H1 (cell line): ENCODE results near the gene RNASEH2C. TPM values are rescaled to one million over a fixed set of nuclear protein-coding genes. Genes with fewer than 3 reads are reported as not detected.

ENCODE experiments used
- CTCF ChIA-PET: fragments of 300-600 bp; sonication (Branson Sonifier 250); formaldehyde crosslinking; loops from one replicate; lab custom pipeline; 2021; ENCODE audit not compliant: partially characterized antibody; lab: Charles Lee
- POLR2A ChIA-PET: fragments of 300-600 bp; sonication (Branson Sonifier 250); formaldehyde crosslinking; loops from one replicate; lab custom pipeline; 2021; ENCODE audit warnings: inconsistent platforms; ENCODE audit not compliant: partially characterized antibody; lab: Charles Lee
- DNase-seq, 2 experiments: peaks; one replicate each; pipeline versions ENCODE4 v3.0.0 to v3.0.0-alpha.2; 2010 to 2022; ENCODE audit warnings: low spot score in 2 of 2, low read depth in 1 of 2, mixed read lengths in 1 of 2
- FAIRE-seq: peaks from 2 replicates; lab custom pipeline; 2011; peaks lifted over from hg19 to GRCh38; lab: Jason Lieb, UNC
- H2AFZ ChIP-seq: 2 replicates; pipeline ENCODE4 v1.8.1; 2012; ENCODE audit warnings: low read length, inconsistent platforms
- H2AK5ac ChIP-seq: 2 replicates; pipeline ENCODE4 v1.6.1; 2013; ENCODE audit warnings: low read depth, low read length
- H2BK120ac ChIP-seq: replicated peaks from 2 replicates; pipeline ENCODE3; 2013; ENCODE audit warnings: low read depth, low read length, inconsistent platforms
- H2BK12ac ChIP-seq: 2 replicates; pipeline ENCODE4 v1.6.1; 2013; ENCODE audit warnings: low read depth, low read length
- H2BK15ac ChIP-seq: 2 replicates; pipeline ENCODE4 v1.6.1; 2013; ENCODE audit warnings: low read length
- H2BK20ac ChIP-seq: 2 replicates; pipeline ENCODE4 v1.6.1; 2013; ENCODE audit warnings: low read length
- H2BK5ac ChIP-seq: 2 replicates; pipeline ENCODE4 v1.6.1; 2013; ENCODE audit warnings: low read depth, low read length
- H3K14ac ChIP-seq: 2 replicates; pipeline ENCODE4 v1.6.1; 2013; ENCODE audit warnings: inconsistent platforms; ENCODE audit not compliant: insufficient read length
- H3K18ac ChIP-seq: 2 replicates; pipeline ENCODE4 v1.6.1; 2013; ENCODE audit warnings: low read length; ENCODE audit errors: extremely low read depth
- H3K23ac ChIP-seq: 2 replicates; pipeline ENCODE4 v1.6.1; 2013; ENCODE audit warnings: inconsistent platforms; ENCODE audit not compliant: insufficient read length
- H3K23me2 ChIP-seq: 2 replicates; pipeline ENCODE4 v1.6.1; 2013; ENCODE audit warnings: low read depth, low read length
- H3K27ac ChIP-seq: 2 replicates; pipeline ENCODE4 v1.6.1; 2011; ENCODE audit warnings: low read depth, low read length, inconsistent platforms
- H3K27me3 ChIP-seq, 4 experiments: replicated peaks in 1 of 4; 1 replicate in 1 of 4; 2 replicates in 3 of 4; pipeline versions ENCODE4 v1.6.1 to v1.8.1; 2011 to 2013; ENCODE audit warnings: low read length in 3 of 4, mild to moderate bottlenecking in 3 of 4, inconsistent platforms in 2 of 4, mixed read lengths in 2 of 4, moderate library complexity in 1 of 4; ENCODE audit not compliant: control insufficient read depth in 3 of 4, insufficient read depth in 3 of 4; ENCODE audit errors: extremely low read depth in 1 of 4
- H3K36me3 ChIP-seq, 4 experiments: 2 replicates each; pipeline versions ENCODE4 v1.6.1 to v1.8.1; 2011 to 2013; ENCODE audit warnings: mild to moderate bottlenecking in 4 of 4, low read length in 3 of 4, moderate library complexity in 2 of 4, control low read depth in 1 of 4, inconsistent platforms in 1 of 4; ENCODE audit not compliant: insufficient read depth in 4 of 4, control insufficient read depth in 2 of 4
- H3K4ac ChIP-seq: replicated peaks from 2 replicates; pipeline ENCODE3; 2013; ENCODE audit warnings: low read length, low read depth, mixed read lengths, inconsistent platforms; ENCODE audit not compliant: insufficient read length
- H3K4me1 ChIP-seq, 4 experiments: replicated peaks in 1 of 4; 1 replicate in 1 of 4; 2 replicates in 3 of 4; pipeline versions ENCODE4 v1.6.1 to v1.8.1; 2011 to 2013; ENCODE audit warnings: low read length in 3 of 4, inconsistent platforms in 2 of 4, mixed read lengths in 1 of 4; ENCODE audit not compliant: insufficient read depth in 4 of 4, control insufficient read depth in 3 of 4
- H3K4me2 ChIP-seq, 2 experiments: 2 replicates each; pipeline versions ENCODE4 v1.6.1 to v1.8.1; 2011 to 2013; ENCODE audit warnings: low read depth in 2 of 2, low read length in 2 of 2, control low read depth in 1 of 2, inconsistent platforms in 1 of 2, mild to moderate bottlenecking in 1 of 2; ENCODE audit not compliant: insufficient read depth in 1 of 2
- H3K4me3 ChIP-seq, 4 experiments: fragments of 200-600, 300-600 bp in 1 of 4; sonication (generic), shearing (Covaris generic), sonication (Bioruptor Twin) in 1 of 4; 2 replicates each; pipeline versions ENCODE4 v1.5.1 to v1.8.1; 2011 to 2016; ENCODE audit warnings: low read length in 4 of 4, low read depth in 3 of 4, control low read depth in 2 of 4, inconsistent platforms in 2 of 4, mild to moderate bottlenecking in 2 of 4, mixed read lengths in 1 of 4, moderate library complexity in 1 of 4; ENCODE audit not compliant: insufficient read depth in 2 of 4; ENCODE audit errors: extremely low read depth in 1 of 4
- H3K56ac ChIP-seq: replicated peaks from 2 replicates; pipeline ENCODE3; 2013; ENCODE audit warnings: low read depth, mild to moderate bottlenecking, mixed read lengths, low read length, inconsistent platforms; ENCODE audit not compliant: insufficient read length
- H3K79me1 ChIP-seq: 2 replicates; pipeline ENCODE4 v1.6.1; 2013; ENCODE audit warnings: low read depth, low read length, control low read depth
- H3K79me2 ChIP-seq, 2 experiments: 2 replicates each; pipeline versions ENCODE4 v1.6.1 to v1.8.1; 2012 to 2013; ENCODE audit warnings: low read length in 2 of 2, mild to moderate bottlenecking in 2 of 2, inconsistent platforms in 1 of 2; ENCODE audit not compliant: insufficient read depth in 2 of 2, control insufficient read depth in 1 of 2
- H3K9ac ChIP-seq, 4 experiments: replicated peaks in 1 of 4; 1 replicate in 1 of 4; 2 replicates in 3 of 4; pipeline versions ENCODE4 v1.6.1 to v1.8.1; 2011 to 2013; ENCODE audit warnings: low read depth in 3 of 4, low read length in 3 of 4, control low read depth in 2 of 4, mild to moderate bottlenecking in 2 of 4, moderate library complexity in 2 of 4, inconsistent platforms in 1 of 4; ENCODE audit errors: extremely low read depth in 1 of 4
- H3K9me3 ChIP-seq, 2 experiments: 2 replicates each; pipeline versions ENCODE4 v1.6.1 to v1.8.1; 2012 to 2013; ENCODE audit warnings: mild to moderate bottlenecking in 2 of 2, moderate library complexity in 2 of 2, control low read depth in 1 of 2, inconsistent platforms in 1 of 2, low read depth in 1 of 2, low read length in 1 of 2, mixed read lengths in 1 of 2; ENCODE audit not compliant: insufficient read depth in 2 of 2
- H4K20me1 ChIP-seq, 2 experiments: replicated peaks in 1 of 2; 2 replicates each; pipeline versions ENCODE3 to v1.8.1; 2011 to 2013; ENCODE audit warnings: inconsistent platforms in 2 of 2, low read length in 2 of 2, mild to moderate bottlenecking in 1 of 2; ENCODE audit not compliant: insufficient read depth in 2 of 2, control insufficient read depth in 1 of 2
- H4K5ac ChIP-seq: 2 replicates; pipeline ENCODE4 v1.6.1; 2013; ENCODE audit warnings: low read length, low read depth, mixed read lengths, inconsistent platforms; ENCODE audit not compliant: insufficient read length
- H4K8ac ChIP-seq: 2 replicates; pipeline ENCODE4 v1.8.0; 2013; ENCODE audit warnings: mild to moderate bottlenecking, moderate library complexity, low read length, inconsistent platforms; ENCODE audit not compliant: insufficient read depth; ENCODE audit errors: extremely low read depth
- H4K91ac ChIP-seq: replicated peaks from 2 replicates; pipeline ENCODE3; 2013; ENCODE audit warnings: low read length, mixed read lengths, inconsistent platforms; ENCODE audit not compliant: insufficient read length
- CTCF ChIP-seq, 3 experiments: IDR thresholded peaks; 1 replicate in 2 of 3; 2 replicates in 1 of 3; pipeline versions ENCODE4 v1.5.1 to v1.6.1; 2011; ENCODE audit warnings: low read length in 3 of 3, mild to moderate bottlenecking in 3 of 3, inconsistent platforms in 2 of 3, low read depth in 1 of 3, moderate library complexity in 1 of 3; ENCODE audit not compliant: insufficient read depth in 1 of 3; ENCODE audit errors: control extremely low read depth in 1 of 3
- E2F6 ChIP-seq: IDR thresholded peaks from 2 replicates; pipeline ENCODE4 v1.6.1; 2012; ENCODE audit warnings: inconsistent platforms
- JUND ChIP-seq: IDR thresholded peaks from 2 replicates; pipeline ENCODE4 v1.6.1; 2011; ENCODE audit warnings: mild to moderate bottlenecking, improper control_type of control experiment, low read length
- MAFK ChIP-seq: IDR thresholded peaks from 2 replicates; pipeline ENCODE4 v1.6.1; 2012; ENCODE audit warnings: low read depth, mild to moderate bottlenecking, improper control_type of control experiment, low read length
- MAX ChIP-seq: IDR thresholded peaks from 2 replicates; pipeline ENCODE4 v1.6.1; 2012; ENCODE audit warnings: inconsistent platforms
- SP2 ChIP-seq: IDR thresholded peaks from 2 replicates; pipeline ENCODE4 v1.6.1; 2012; ENCODE audit warnings: mild to moderate bottlenecking, low read length, inconsistent platforms
- SUZ12 ChIP-seq: fragments of 200-600 bp; sonication (generic); IDR thresholded peaks from 2 replicates; pipeline ENCODE4 v1.6.1; 2012; ENCODE audit warnings: mild to moderate bottlenecking, inconsistent platforms, low read length, moderate library complexity, mixed read lengths
- TAF1 ChIP-seq: IDR thresholded peaks from 2 replicates; pipeline ENCODE4 v1.6.1; 2011; ENCODE audit warnings: mild to moderate bottlenecking, low read depth, low read length
- TAF7 ChIP-seq: optimal IDR thresholded peaks from 2 replicates; pipeline ENCODE3; 2011; ENCODE audit warnings: low read depth, mild to moderate bottlenecking, inconsistent platforms, low read length, moderate library complexity, borderline replicate concordance
- WGBS, 2 experiments: shearing (Covaris generic) in 1 of 2; methylation state at CpG; one replicate each; pipeline versions ENCODE4 v1.1.6 to v1.1.7; 2013 to 2015; ENCODE audit warnings: low lambda C conversion rate in 2 of 2, mixed read lengths in 2 of 2, inconsistent platforms in 1 of 2, low coverage in 1 of 2, missing lambda C conversion rate in 1 of 2; ENCODE audit not compliant: insufficient replicate concordance in 2 of 2, insufficient coverage in 1 of 2, insufficient read length in 1 of 2; ENCODE audit errors: extremely low coverage in 1 of 2, missing lambda C conversion rate in 1 of 2; 5-methylcytosine and 5-hydroxymethylcytosine counted together
- polyA plus RNA-seq, 7 experiments: library from polyadenylated mRNA; depleted of rRNA in 3 of 7; stranded (reverse) in 5 of 7; unstranded in 2 of 7; fragments of >200 nt in 5 of 7; fragments of 200-250 nt in 2 of 7; gene quantifications; 1 replicate in 5 of 7; 2 replicates in 1 of 7; 4 replicates in 1 of 7; pipeline versions ENCODE4 v1.2.1 to v1.2.3, GENCODE V29; 2011 to 2013; ENCODE audit warnings: missing spikeins in 2 of 7, mixed read lengths in 2 of 7
- total RNA-seq: library from RNA; stranded (reverse); fragmentation: NEBNext Ultra II Directional; extraction: Animal tissue kit (Norgen Biotek cat#: 25700); gene quantifications from 2 replicates; pipeline ENCODE4 v1.2.1, GENCODE V29; 2021

The RNASEH2C gene
- total and polyA plus RNA-seq, 2 of the 8 experiments (the other 6 are each of a cell fraction or from before 2014, with no cell fraction given), result 40.2 to 60.3 TPM

GRCh38 chr11:65743681-65744025 lies 23.1 kb upstream of the RNASEH2C start:
- Histone ChIP-seq H2BK20ac (no peak overlapping the region), H3K18ac (no peak overlapping the region), H3K4me1 (no peaks in the 10 kb centered on the region), H3K27me3 (peaks cover 0 to 2% (median 0%) of the 10 kb centered on the region in 4 experiments; a peak in 1 of 7 replicates), H3K36me3 (no peaks in the 10 kb centered on the region; a peak in 1 of 8 replicates), H3K4me3 (no peak overlapping the region), H3K56ac (no peak overlapping the region), H3K27ac (no peak overlapping the region), H3K9ac (no peak overlapping the region), H2BK12ac (no peak overlapping the region), H3K4ac (no peak overlapping the region), H2AK5ac (no peak overlapping the region), H3K79me1 (no peaks in the 10 kb centered on the region), H2BK15ac (no peak overlapping the region), H3K23ac (no peak overlapping the region), H4K20me1 (no peaks in the 10 kb centered on the region), H4K91ac (no peak overlapping the region), H3K4me2 (no peak overlapping the region), H2BK5ac (no peak overlapping the region), H3K9me3 (peaks cover 3 to 19% of the 10 kb centered on the region in 2 experiments; a peak in 3 of 4 replicates), H3K23me2 (no peaks in the 10 kb centered on the region), H4K8ac (no peak overlapping the region), H3K14ac (no peak overlapping the region), H2BK120ac (no peak overlapping the region), H2AFZ (no peak overlapping the region), H4K5ac (no peak overlapping the region), H3K79me2 (no peaks in the 10 kb centered on the region)
- ChIA-PET CTCF (interaction anchor here (0.6 to 2.2 kb wide), 9 partner anchors 16 to 100 kb away, joined by 3 to 8 read pairs (median 4); no protein-coding TSS in a partner anchor), POLR2A (interaction anchor here (0.9 kb wide), 1 partner anchor 23 kb away, joined by 3 read pairs; the partner anchor contains the start of gene RNASEH2C)
- WGBS, 2 experiments, result 89% methylated on average over 10 of the region's 10 CpGs; no CpG with 5 or more reads in 1 of the 2 experiments
- FAIRE-seq (no peak), DNase-seq (no peak)
- TF ChIP-seq JUND (no peak), TAF7 (no peak), CTCF (IDR thresholded peaks at IDR 0.05; ENCODE audit: control extremely low read depth in 1 of 3, insufficient read depth in 1 of 3, low read depth in 1 of 3, low read length in 3 of 3) (no peak), TAF1 (no peak), E2F6 (no peak), MAFK (no peak), MAX (no peak), SUZ12 (no peak), SP2 (no peak)
